ENCODE results near the gene AEBP2.
"Not testable (repeated sequence)": the region's sequence is repeated elsewhere in the genome, so short reads cannot be mapped to it uniquely, and the experiment has no call there.

Gene AEBP2

DNA sequence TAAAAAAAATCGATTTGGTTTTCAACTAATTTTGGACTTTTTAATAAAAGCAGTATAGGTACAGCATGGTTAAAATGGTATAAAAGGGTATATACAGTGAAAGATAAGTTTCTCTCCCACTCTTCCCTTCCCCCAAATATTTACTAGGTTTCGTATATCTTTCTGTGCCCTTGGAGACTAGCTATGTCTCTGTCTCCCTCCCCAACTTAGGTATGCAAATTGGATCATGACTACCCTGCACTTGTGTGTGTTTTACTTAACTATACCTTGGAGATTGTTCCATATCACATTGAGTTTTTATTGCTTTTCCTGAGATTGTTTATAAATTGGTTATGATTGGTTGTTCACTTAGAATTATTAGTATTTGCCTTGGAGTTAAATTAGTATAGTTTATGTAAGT lies 19.4 kb downstream of the AEBP2 start:
- no peak for DNase-seq

DNA sequence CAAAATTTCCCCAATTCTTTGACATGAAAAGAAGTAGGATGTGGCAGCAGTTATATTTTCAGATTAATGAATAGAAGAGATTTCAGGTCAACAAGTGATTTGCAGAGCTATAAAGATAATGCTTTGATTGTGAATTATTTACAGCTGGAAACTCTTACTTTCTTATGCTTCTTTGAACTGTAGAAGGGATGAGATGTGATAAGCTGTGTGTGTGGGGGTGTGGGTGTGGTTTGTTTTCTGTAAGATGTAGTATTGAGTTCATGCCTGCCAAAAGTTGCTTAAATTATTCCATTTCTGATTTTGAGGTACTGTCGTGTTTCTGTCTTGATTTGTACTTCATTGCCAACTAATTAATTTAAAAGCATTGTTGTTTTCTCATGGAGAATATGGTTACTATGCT lies 22.7 kb downstream of the AEBP2 start:
- no peak for DNase-seq

DNA sequence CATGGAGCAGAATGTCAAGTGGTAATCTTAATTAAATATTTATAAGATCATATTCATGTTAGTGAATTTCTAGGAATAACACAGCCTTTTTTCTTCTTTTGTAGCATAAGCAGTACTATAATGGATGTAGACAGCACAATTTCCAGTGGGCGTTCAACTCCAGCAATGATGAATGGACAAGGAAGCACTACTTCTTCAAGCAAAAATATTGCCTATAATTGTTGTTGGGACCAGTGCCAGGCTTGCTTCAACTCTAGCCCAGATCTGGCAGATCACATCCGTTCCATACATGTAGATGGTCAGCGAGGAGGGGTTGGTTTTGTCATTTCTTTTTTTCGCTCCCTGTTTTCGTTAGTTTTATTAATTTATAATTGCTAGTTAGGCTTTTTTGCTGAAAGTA lies 23.1 kb downstream of the AEBP2 start:
- DNase-seq, result no peak

DNA sequence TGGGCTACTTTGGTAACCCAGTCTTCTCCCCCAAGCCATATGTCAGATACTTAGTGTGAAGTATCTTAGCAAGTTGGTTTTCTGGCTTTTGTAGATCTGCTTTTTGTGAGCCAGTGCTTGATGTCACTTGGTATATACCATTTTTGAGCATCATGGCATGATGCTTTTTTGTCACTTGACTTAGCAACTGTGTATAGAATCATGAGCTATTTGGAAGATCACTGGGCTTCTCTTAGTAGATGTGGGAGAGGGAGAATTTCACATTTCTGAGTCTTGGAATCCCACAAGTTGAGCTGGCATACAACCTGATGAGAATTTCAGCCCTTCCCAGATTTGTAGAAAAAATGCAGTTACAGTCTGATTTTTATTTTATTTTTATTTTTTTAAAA lies 24.9 kb downstream of the AEBP2 start:
- DNase-seq, result no peak

DNA sequence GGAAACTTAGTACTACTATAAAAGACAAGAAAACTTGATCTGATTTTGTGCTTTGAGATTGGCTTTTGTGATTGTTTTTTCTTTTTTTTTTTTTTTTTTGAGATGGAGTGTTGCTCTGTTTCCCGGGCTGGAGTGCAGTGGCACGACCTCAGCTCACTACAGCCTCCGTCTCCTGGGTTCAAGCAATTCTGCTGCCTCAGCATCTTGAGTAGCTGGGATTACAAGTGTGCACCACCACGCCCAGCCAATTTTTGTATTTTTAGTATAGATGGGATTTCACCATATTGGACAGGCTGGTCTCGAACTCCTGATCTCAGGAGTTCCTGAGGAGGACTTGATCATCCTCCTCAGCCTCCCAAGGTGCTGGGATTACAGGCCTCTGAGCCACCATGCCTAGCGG lies 26.4 kb downstream of the AEBP2 start:
- DNase-seq, result no peak

DNA sequence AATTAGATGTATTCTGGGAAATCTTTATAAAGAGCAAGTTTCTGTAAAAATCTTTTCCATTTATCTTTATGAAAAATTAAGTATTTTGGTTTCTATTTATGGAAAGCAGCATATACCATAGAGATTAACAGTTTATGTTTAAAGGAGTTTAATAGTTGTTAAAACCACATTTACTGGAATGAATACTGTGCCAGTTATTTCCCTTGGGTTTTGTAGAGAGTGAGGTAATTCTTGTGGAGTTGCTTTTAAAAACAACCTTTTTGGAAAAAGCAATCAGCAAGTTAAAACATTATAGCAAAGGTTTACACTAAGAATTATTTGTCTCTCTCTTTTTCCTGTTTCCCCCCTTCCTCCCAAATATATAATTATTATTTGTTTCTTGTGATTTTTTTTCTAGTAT lies 34.9 kb downstream of the AEBP2 start:
- DNase-seq, result no peak

DNA sequence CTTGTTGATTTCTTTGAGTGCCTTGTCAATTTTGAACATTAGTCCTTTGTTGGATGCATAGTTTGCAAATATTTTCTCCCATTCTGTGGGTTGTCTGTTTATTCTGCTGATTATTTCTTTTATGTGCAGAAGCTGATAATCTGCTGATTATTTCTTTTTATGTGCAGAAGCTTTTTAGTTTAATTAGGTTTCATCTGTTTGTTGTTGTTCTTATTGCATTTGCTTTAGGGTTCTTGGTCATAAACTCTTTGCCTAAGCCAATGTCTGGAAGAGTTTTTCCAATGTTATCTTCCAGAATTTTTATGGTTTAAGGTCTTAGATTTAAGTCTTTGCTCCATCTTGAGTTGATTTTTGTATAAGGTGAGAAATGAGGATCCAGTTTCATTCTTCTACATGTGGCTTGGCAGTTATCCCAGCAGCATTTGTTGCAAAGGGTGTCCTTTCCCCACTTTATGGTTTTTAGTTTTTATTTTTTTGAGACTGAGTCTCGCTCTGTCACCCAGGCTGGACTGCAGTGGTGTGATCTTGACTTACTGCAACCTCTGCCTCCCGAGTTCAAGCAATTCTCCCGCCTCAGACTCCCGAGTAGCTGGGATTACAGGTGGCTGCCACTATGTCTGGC lies 36.7 kb downstream of the AEBP2 start:
- not testable (repeated sequence) for DNase-seq

DNA sequence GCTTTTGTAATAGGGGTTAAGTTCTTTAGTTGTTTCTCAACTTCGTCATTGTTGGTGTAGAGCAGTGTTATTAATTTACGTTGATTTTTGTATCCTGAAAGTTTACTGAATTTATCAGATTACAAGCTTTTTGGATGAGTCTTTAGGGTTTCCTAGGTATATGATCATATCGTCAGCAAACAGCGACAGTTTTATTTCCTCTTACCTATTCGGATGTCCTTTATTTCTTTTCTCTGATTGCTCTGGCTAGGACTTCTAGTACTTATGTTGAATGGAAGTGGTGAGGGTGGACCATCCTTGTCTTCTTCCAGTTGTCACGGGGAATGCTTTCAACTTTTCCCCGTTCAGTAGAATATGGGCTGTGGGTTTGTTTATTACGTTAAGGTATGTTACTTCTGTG lies 37.8 kb downstream of the AEBP2 start:
- no peak for DNase-seq

DNA sequence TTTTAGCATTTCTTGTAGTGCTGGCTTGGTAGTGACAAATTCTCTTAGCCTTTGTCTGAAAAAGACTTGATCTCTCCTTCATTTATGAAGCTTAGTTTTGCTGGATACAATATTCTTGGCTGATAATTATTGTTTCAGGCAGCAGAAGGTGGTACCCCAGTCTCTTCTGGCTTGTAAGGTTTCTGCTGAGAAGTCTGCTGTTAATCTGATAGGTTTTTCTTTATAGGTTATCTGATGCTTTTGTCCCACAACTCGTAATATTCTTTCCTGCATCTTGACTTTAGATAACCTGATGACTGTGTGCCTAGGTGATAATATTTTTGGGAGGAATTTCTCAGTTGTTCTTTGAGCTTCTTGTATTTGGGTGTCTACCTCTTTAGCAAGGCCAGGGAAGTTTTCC lies 41.2 kb downstream of the AEBP2 start:
- DNase-seq, result no peak

DNA sequence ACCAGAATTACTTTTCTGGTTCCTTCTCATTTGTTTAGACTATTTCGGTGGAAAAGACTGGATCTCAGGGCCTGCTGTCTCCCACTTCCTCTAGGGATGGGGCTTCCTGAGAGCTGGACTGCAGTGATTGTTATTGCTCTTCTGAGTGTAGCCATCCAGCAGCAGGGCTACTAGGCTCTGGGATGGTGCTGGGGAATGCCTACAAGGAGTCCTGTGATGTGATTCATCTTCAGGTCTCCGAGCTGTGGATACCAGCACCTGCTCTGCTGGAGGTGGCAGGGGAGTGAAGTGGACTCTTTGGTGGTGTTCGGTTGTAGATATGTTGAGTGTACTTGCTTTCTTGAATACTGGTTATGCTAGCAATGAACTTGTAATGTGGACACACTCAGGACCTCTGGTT lies 42.7 kb downstream of the AEBP2 start:
- DNase-seq, result no peak

DNA sequence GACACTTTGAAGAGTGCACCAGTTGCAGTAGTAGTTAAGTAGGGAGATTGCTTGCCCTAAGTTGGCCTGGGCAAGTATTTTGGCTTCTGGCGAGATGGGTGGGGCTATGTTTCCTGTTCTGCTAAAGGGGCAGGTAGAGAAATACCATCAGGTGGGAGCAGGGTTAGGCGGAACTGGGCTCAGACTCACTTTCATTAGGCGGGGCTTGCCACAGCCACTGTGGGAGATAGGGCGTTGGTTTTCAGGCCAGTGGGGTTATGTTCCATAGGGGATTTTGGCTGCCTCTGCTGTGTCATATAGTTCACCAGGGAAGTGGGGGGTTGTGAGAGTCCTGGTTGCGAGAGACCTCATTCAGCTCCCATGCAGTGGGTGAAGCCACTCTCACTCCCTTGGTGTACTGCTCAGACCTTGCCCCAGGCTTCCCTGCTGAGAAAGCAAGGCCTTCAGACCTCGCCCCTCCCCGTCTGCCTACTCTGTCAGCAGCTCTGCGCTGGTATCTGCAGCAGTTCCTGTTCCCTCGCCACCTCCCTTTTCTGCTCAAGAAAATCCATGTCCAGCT lies 43.3 kb downstream of the AEBP2 start:
- DNase-seq, result peak; percentile 72

DNA sequence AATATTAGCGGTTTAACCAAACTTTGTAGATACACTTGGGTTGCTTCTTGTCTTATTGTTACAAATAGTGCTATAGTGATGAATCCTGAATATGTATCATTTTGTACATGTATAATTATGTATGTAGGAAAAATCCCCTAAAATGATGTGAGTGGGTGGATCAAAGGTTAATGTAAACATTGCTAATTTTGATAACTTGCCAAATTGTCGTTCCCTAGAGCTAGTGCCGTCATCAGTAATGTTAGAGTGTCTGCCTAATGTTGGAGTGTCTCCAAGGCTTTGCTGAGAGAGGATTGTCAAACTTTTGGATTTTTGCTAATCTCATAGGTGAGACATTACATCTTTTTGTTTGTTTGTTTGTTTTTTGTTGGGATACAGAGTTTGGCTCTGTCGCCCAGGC lies 44.4 kb downstream of the AEBP2 start:
- DNase-seq, result no peak

DNA sequence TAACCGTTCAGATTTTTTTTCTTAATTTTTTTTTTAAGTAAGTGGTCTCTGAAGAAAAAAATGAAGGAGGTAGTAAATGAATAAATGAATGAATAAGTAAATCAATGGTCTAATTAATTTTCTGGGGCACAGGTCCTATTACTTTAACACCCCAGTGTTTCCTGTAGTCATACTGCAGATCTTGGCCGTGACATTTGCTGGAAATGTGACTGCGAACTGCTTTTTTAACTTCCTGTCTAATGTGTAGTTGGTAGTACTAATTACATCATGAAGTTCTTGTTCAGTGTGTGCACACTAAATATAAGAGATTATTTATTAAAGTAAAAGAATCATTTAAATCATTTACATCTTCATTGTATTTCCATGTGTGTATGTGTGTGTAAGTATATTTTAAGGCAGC lies 45.4 kb downstream of the AEBP2 start:
- no peak for DNase-seq

DNA sequence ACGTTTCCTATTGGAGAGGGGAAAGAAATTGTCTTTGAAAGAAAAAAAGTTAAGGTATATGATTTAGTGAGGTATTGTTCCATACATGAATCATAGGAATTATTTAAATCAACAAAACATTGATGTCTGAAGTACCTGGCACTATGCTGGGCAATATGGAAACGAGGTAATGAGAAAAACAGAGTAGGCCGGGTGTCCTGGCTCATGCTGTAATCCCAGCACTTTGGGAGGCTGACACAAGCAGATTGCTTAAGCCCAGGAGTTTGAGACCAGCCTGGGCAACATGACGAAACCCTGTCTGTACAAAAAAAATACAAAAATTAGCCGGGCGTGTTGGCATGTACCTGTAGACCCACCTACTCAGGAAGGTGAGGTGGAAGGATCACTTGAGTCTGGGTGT lies 45.9 kb downstream of the AEBP2 start:
- no peak for DNase-seq

DNA sequence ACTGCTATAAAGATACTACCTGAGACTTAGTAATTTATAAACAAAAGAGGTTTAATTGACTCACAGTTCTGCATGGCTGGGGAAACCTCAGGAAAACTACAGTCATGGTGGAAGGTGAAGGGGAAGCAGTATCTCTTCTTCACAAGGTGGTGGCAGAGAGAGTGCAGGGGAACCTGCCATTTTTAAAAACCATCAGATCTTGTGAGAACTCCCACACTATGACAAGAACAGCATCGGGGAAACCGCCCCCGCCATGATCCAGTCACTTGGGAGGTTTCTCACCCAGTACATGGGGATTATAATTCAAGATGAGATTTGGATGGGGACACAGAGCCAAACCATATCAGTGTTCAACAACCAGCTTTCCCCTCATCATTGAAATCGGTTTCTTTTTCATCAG lies 49.9 kb downstream of the AEBP2 start:
- peak; percentile 27 for DNase-seq

DNA sequence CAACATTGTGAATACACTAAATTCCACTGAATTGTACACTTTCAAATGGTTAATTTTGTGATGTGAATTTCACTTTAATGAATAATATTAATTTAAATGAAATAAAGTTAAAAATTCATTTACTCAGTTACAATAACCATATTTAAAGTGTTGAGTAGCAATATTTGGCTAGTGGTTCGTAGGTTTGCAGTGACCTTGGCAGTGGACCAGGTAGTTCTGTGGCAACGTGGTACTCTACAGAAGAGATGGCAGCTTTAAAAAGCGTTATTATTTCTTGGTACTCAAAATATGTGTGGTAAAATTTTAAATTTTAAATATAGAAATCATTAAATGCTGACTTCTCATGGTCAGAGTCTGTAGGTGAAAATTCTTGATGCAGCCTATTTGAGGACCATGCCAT lies 51.6 kb downstream of the AEBP2 start:
- DNase-seq, result no peak

DNA sequence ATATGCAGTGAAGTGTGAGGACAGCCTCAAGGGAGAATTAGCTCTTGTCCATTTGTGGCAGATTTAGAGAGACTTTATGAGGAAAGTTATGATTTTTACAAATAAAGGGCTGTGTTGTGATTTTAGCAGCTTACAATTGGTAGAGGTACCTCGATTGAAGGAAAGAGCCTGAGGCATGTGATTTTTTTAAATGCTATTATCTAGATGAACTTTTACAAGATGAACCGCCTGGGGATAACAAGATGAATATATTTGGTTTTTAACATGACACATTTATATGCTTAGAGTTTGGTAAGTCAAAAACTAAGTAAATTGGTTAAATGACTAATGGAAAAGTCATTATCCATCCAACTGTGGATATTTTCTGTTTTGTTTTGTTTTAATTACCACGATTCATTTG lies 52.6 kb downstream of the AEBP2 start:
- DNase-seq, result no peak

DNA sequence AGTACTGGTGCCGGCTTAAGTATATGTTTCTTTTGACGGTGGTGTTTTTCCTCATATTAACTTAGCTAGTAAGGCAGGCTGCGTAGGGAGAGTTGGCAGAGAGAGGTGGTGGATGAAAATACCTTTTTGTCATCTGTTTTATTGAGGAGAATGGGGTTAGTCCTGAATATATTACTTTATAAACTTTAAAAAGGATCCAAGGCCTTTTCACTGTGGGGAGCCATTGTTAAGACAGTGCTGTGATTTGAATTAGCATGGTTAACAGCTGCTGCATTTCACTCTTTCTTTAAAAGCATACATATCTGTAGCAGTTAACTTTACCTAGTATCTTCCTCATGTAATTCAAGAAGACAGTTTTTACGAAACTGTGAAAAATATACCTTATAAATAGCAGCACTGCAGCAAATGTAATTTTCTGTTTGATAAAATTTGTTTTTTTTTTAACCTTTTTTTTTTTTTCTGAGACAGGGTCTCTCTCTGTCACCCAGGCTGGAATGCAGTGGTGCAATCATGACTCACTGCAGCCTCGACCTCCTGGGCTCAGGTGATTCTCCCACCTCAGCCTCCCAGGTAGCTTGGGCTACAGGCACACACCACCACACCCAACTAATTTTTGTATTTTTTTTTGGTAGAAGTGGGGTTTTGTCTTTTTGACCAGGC lies 57.1 kb downstream of the AEBP2 start:
- DNase-seq, result no peak

DNA sequence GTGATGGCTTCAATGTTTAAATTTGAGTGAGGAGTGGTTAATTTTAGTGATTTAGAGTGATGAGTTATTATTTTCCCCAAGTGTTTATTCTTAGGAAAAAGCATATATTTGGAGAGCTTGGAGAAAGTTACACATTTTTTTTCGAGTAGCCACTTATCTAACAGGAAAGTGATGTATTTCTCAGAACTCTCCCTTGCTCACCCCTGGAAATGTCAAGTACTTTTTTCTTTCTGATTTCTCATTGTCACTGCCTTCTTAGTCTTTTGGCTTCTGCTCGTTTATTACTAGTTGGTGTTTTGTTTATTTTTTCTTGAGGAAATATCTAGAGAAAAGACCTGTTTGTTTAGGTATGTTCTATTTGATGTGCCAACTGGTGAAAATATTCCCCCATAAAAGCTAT lies 58.8 kb downstream of the AEBP2 start:
- DNase-seq, result no peak

DNA sequence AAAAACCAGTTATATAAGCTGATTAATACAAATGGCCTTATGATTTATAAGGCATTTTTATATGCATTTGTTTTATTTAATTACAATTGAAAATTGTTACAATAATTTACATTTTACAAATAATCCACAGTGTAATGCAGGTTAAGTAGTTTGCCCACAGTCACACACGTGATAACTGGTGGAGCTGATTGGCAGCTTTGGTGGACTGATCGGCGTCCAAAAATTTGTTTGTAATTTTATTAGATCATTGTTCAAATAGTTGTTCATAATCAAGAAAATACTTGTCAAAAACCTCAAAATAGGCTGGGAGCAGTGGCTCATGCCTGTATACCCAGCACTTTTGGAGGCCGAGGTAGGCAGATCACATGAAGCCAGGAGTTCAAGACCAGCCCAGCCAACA lies 59.7 kb downstream of the AEBP2 start:
- DNase-seq, result no peak

DNA sequence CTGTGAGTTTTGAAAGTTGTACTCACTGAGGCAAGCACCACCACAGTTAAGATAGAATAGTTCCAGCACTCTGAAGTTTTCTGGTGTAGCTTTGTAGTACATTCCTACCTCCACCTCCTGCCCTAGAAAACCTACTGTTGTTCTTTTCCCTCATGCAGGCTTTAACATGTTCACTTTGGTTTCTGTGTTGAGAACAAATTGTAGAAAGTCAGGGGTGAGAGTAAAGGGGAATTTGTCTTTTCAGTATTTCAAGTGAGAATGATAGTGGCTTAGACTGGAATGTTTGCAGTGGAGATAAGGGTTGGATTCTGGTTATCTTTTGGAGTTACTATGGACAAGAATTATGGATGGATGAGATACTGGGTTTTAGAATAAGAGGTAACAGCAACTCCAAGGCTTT lies 67.2 kb downstream of the AEBP2 start:
- no peak for DNase-seq

DNA sequence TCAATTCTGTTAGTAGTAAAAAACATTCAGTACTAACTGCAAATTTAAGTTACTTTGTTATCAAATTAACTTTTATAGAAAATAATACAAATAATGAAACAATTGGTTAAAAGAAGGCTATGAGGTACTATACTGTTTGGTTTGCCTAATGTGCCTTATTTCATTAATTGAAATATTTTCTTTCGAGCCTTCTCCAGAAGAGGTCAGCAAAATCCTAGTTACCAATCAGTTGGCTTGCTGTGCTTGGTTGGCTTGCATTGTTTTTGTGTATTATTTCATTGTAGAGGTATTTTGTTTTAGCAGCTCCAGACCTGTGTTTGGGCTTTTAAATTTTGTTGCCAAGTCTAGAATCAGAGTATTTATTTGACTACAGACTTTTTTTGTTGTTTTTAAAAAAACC lies 68.5 kb downstream of the AEBP2 start:
- DNase-seq, result no peak

DNA sequence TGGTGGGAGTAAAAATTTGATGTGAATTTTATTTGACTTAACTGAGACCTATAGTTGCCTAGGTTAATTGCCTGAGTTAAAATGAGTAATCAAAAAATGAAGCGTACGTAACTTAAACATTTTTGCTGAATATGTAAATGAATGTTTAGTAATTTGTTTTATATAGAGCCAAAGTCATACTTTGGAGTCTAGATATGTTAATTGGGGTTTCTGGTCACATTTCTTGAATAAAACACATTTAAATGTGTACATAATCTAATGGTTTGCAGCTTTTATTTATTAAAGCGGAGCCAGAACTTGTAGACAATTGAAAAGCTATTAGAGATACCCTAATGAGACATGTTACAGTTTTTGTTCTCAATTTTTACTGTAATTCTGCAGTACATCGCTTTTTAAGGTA lies 71.2 kb downstream of the AEBP2 start:
- DNase-seq, result no peak

DNA sequence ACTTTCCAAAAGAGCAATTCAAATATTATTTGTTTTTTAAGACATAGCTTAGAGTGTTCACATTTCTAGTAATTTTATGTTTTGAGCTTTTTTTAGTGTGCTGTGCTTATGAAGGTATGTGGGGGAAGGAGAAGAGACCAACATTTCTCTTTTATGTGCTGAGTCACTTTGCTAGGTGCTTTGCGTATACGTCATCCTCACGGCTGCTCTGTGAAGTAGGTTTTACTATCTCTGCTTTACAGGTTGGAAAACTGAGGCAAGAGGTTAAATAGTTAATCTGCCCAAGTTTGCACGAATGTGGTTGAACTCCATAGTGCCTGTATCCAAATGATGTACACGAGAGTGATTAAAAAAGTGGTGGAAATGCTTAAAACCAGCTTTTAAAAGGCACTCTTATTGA lies 75.9 kb downstream of the AEBP2 start:
- no peak for DNase-seq

DNA sequence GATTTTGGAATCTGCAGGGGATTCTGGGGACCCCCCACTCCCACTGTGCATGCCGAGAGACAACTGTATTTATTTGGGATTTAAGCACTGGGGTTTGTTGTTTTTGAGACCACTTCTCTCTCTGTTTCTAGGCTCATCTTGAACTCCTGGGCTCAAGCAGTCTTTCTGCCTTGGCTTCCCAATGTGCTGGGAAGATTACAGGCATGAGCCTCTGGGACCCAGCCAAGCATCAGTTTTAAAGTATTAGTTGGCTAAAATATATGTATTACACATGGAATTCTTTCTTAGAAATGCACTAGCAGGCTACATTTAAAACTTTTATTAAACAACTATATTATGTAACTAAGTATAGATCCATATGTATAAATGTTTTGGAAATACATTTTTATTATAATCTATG lies 78.3 kb downstream of the AEBP2 start:
- no peak for DNase-seq
